Measurements from ENCODE around the gene JOSD1.

DNA sequence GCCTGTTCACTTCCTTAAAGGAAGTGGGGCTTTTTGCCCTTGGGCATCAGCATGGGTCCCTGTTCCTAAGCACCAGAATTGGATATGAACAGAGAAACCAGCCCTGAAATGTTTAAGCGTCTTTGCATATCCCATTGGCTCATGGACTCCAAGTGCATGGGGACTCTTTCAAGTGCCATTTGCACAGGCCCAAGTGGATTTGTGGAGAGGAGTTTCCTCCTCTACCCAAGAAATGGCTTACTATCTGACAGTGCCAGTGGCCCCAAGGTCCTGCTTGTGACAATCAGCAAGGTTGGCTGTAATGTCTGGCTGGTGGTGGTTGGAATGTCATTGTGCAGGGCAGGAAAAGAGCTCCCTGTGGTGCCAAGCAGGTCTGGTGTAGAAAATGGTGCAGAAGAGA, 15.0 kb downstream of the JOSD1 start:
- TF ChIP-seq EZH2 (IDR thresholded peaks at IDR 0.05; ENCODE audit: insufficient read depth, poor library complexity, severe bottlenecking) (no peak), EZH2phosphoT487 (IDR thresholded peaks at IDR 0.05; ENCODE audit: insufficient read depth, low read depth) (no peak)
